Glomerular visceral epithelial cell (primary cell): Measurements from ENCODE around the gene TMEM145.
A peak's percentile ranks its signal among the peaks of the same experiment; 100 is the strongest.

Experiments used
- DNase-seq: peaks from one replicate; pipeline ENCODE4 v3.0.0-alpha.2; 2016; ENCODE audit errors: extremely low spot score

Gene TMEM145

GRCh38 chr19:42288881-42289555 is 24.1 kb upstream of the TMEM145 start:
- DNase-seq: no peak

DNA sequence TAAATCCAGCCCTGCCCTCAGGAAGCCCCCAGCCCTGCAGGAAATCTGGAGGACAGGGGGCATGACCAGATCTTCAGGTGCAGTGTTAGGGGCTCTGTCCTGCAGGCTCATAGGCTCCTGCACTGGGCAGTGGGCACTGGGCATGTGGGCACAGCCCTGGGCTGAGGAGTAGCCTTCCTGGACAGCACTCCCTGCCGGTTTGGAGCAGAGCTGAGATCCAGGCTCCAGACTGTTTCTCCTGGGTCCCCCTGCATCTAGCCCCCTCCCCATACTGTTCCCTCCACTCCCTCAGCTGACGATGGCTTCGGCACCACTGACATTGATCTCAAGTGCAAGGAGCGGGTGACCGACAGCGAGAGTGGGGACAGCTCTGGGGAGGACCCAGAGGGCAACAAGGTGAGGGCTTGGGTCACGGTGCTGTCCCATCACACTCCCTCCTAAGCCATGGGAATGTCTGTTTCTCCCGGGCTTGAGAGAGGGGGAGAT is 23.5 kb upstream of the TMEM145 start:
- no peak for DNase-seq

DNA sequence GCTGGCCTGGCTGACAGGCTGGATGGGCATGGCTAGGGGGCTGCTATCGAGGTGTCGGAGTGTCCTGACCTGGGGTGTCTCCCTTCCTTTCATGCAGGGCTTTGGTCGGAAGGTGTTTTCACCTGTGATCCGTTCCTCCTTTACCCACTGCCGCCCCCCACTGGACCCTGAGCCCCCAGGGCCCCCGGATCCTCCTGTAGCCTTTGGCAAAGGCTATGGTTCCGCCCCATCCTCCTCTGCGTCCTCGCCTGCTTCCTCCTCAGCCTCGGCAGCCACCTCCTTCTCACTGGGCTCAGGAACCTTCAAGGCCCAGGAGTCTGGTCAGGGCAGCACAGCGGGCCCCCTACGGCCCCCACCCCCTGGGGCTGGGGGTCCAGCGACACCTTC is 23.0 kb upstream of the TMEM145 start:
- DNase-seq: no peak

GRCh38 chr19:42290523-42291434 is 22.3 kb upstream of the TMEM145 start:
- peak; percentile 46 for DNase-seq

- no peak for DNase-seq
Measured at GRCh38 chr19:42291435-42291810, 21.7 kb upstream of the TMEM145 start.

DNA sequence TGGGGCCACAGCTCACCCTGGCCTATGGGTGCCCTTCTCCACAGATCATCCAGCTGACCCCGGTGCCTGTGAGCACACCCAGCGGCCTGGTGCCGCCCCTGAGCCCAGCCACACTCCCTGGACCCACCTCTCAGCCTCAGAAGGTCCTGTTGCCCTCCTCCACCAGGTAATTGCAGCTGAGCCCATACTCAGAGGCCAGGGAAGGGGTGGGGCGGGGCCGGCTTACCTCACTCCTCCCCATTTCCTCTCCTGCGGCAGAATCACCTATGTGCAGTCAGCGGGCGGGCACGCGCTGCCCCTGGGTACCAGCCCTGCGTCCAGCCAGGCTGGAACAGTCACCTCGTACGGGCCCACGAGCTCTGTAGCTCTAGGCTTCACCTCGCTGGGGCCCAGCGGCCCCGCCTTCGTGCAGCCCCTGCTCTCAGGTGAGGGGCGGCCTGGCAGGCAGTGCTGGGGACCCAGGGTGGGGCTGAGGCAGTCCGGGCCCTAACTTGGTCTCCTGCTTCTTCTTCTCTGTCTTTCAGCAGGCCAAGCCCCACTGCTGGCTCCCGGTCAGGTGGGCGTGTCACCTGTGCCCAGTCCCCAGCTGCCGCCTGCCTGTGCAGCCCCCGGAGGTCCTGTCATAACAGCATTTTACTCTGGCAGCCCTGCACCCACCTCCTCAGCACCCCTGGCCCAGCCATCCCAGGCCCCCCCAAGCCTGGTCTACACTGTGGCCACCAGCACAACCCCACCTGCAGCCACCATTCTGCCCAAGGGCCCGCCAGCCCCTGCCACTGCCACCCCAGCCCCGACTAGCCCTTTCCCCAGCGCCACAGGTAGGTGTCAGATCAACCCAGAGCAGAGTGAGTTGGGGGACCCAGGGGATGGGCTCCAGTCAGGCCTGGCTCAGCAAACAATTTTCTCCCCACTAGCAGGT is 20.8 kb upstream of the TMEM145 start:
- no peak for DNase-seq

DNA sequence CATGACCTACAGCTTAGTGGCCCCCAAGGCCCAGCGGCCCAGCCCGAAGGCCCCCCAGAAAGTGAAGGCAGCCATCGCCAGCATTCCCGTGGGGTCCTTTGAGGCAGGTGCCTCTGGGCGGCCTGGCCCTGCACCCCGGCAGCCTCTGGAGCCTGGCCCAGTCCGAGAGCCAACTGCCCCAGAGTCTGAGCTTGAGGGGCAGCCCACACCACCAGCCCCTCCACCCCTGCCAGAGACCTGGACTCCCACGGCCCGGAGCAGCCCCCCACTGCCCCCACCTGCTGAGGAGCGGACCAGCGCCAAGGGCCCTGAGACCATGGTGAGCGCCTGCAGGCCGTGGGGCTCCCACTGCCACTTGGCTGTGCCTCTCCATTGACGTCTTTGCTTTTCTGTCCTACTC is 20.1 kb upstream of the TMEM145 start:
- DNase-seq: no peak

GRCh38 chr19:42293540-42293939 is 19.6 kb upstream of the TMEM145 start:
- no peak for DNase-seq

DNA sequence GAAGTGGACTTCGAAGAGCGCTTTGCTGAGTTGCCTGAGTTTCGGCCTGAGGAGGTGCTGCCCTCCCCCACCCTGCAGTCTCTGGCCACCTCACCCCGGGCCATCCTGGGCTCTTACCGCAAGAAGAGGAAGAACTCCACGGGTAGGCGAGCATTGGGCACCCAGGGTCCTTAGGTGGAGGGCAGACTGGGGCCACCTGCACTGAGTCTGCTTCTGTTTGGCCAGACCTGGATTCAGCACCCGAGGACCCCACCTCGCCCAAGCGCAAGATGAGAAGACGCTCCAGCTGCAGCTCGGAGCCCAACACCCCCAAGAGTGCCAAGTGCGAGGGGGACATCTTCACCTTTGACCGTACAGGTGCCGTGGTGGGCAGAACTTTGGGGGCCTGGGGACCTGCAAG is 19.2 kb upstream of the TMEM145 start:
- DNase-seq: no peak

GRCh38 chr19:42294471-42295137 is 18.5 kb upstream of the TMEM145 start:
- no peak for DNase-seq

- no peak for DNase-seq
Measured at GRCh38 chr19:42295342-42295741, 17.8 kb upstream of the TMEM145 start.

DNA sequence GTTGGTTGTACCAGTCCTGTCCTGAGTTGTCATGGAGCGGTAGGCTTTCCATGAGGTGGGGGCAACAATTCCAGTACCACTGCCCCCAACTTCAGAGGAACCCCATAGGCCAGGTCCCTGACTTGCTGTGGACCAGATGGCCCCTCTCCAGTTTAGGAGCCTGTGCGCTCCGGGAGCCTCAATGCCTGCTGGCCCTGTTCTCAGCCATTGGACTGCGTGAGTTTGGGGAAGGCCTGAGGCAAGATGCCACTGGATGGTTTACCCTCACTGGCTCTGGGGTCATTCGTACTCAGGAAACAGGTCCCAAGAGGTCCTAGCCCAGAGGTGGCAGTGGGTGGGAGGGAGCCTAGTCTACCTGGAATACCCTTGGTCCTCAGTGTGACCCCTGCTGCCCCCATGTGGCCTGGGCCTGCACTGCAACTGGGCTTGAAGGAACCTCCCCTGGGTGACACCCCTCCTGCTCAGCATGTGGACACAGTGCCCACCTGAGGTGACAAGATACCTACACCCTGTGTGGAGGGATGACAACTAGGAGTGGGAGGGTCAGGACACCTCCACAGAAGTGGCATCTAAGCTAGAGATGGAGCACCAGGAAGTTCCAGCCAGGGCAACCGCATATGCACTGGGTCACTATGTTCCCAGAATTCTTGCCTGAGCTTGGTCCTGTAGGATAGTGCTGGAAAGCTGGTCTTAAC is 17.1 kb upstream of the TMEM145 start:
- DNase-seq: peak; percentile 82

GRCh38 chr19:42297039-42297438 is 16.1 kb upstream of the TMEM145 start:
- no peak for DNase-seq

DNA sequence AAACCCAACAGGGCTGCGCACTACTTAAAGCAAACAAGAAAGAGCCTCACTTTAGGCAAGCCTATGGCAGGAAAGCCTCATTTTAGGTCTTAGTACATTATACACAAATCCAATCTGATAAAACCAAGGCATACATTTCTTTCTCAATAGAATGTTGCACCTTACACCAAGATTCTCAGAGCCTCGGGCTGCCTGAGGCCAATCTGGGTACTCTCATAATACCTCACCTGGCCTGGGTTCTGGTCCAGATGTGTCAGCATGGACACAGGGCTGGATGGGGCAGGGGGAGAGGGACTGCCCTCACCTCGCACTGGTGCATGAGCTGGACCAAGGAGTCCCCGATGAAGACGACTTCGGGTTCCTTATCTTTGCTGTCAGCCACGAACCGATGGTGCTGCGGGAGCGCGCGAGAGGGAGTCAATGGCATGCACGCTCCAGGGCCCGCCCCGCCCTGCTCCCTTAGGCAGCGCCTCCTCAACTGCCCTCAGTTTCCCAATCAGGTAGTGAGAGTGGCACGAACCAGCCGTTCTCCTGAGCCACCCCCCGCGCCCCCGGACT is 11.4 kb upstream of the TMEM145 start, which contains the start of gene PRR19:
Gene PRR19, plus strand, starts transcription at position 487 of the 558 bp plus-strand sequence. CDS start 7,453 bp downstream, outside the sequence.
- DNase-seq: no peak

GRCh38 chr19:42303101-42303464 is 10.0 kb upstream of the TMEM145 start:
- no peak for DNase-seq

- DNase-seq: no peak
Measured at GRCh38 chr19:42303876-42304275, 9.2 kb upstream of the TMEM145 start.

GRCh38 chr19:42306646-42307045 is 6.5 kb upstream of the TMEM145 start:
- no peak for DNase-seq

GRCh38 chr19:42309686-42310085 is 3.4 kb upstream of the TMEM145 start:
- no peak for DNase-seq

- no peak for DNase-seq
Measured at GRCh38 chr19:42311657-42312056, 1.5 kb upstream of the TMEM145 start.

- no peak for DNase-seq
Measured at GRCh38 chr19:42312370-42312769, 739 bp upstream of the TMEM145 start.
